GM19468 (cell line): ENCODE results near the gene CHST10.
A peak's percentile ranks its signal among the peaks of the same experiment; 100 is the strongest.
"Not testable (repeated sequence)": the region's sequence is repeated elsewhere in the genome, so short reads cannot be mapped to it uniquely, and the experiment has no call there.

Experiments used
- ATAC-seq: cut with Tn5 transposase; IDR thresholded peaks from one replicate; pipeline ENCODE4 v1.9.1; 2021; ENCODE audit warnings: mild to moderate bottlenecking, moderate library complexity, moderate number of reproducible peaks; ENCODE audit not compliant: unreplicated experiment; ENCODE audit errors: extremely low read depth

CHST10 gene

DNA sequence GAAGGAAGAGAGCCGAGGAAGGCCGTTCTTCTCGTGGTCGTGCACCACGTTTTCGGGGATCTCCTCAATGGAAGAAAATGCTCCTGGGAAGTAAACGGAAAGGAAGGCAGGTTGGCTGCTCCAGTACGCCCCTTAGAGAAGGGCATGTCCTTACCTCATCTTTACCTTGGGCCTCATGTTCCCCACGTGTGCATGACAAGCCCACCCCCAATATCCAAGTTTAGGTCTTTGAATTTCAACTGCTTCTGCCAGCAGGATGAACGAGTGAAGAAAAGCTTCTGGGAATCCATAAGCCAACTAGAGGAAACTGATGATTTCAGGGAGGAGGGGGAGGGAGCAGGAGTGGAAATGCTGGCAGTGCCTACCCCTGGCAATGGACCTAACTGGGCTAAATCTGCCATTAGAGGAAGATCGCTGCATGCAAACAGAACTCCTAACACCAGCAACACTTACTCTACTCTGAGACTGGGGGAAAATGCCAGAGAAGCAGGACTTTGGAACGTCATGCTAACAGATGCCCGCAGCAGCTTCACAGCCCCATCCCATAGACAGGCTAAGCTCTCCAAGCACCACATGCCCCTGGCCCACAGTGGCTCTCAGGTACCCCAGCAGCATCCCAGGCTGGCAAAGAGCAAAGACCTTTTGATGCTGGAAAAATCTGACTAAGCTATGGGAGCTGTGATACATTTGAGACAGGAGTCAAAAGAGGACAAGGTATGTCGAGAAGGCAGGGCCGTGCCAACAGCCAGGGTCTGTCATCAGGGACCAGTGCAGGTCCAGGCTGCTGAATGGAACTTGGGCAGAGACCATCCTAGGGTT, 21.7 kb downstream of the CHST10 start:
- ATAC-seq, result no peak

DNA sequence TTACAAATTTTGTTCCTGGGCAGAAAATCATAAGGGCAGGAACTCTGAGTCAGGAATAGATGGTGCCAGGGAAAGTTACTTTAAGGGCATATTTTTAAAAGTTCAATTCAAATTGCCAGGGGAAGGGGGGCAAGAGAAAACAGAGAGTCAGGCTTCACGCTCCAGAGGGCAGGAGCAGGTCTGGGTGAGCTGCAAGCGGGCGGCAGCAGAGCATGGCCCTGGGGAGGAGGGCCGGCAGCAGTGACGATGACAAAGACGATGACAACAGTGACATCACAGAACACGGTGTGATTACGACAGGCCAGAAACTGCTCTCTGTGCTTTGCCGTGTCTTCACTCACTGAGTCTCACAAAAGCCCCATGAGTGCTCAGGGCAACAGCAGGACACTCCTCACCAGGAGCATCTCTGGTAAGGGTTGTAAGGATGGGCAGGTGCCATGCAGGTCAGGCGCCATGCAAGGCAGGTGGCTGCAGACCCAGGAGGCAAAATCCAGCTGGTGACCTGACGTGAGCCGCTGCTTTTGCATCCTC, 23.3 kb downstream of the CHST10 start:
- no peak for ATAC-seq

GRCh38 chr2:100393362-100393761, 24.1 kb downstream of the CHST10 start:
- no peak for ATAC-seq

DNA sequence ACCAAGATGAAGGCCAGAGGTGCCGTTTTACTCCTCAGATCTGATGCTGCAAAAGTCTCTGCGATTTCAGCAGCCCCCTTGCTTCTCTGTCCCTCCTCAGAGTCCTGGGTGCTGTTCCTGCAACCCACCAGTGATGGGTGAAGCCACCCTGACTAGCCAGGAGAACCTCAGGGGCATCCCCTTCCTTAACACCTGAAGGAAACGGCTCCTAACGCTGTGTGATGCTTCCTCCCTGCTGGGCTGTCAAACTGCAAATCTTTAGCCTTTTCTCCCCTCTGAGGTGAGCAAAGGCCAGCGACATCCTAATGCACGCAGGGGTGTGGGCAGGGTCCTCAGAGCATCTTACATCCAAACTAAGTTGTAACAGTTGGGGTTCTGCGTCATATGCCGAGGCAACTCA, 24.8 kb downstream of the CHST10 start:
- ATAC-seq, result no peak

DNA sequence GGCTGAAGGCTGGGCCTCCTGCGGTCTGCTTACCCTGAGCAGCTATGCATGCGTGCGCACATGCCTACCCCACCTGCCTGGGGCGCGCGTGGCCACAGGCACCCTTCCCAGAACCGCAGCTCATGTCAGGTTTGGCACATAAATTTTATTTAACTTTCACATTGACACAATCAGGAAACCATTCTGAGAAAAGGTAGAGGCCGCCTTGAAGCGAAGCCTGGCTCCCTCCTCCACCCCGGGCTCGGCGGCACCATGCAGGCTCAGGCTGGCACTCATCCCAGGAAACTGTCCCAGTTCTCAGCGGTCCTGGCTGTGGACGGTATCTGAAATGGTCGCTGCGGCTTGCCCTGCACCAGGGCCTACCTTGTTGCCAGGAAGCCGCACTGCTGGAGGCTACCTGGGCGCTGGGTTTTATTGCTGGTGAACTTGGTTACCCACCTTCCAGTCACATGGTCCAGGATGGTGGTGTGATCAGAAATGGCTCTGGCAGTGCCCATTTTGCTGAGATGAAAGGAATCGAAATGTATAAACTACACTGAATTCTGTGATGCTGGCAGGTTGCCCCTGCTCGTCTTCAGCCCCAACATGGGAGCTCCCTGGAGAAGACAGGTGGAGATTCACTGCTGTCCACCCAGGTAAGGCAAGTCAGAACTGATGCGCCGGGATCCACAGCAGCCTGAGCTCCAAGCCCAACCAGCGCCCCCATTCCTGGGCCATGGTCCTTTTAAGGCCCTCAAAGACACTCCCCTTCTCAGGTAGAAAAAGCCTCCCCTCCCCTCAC, 25.5 kb downstream of the CHST10 start:
- ATAC-seq, result no peak

DNA sequence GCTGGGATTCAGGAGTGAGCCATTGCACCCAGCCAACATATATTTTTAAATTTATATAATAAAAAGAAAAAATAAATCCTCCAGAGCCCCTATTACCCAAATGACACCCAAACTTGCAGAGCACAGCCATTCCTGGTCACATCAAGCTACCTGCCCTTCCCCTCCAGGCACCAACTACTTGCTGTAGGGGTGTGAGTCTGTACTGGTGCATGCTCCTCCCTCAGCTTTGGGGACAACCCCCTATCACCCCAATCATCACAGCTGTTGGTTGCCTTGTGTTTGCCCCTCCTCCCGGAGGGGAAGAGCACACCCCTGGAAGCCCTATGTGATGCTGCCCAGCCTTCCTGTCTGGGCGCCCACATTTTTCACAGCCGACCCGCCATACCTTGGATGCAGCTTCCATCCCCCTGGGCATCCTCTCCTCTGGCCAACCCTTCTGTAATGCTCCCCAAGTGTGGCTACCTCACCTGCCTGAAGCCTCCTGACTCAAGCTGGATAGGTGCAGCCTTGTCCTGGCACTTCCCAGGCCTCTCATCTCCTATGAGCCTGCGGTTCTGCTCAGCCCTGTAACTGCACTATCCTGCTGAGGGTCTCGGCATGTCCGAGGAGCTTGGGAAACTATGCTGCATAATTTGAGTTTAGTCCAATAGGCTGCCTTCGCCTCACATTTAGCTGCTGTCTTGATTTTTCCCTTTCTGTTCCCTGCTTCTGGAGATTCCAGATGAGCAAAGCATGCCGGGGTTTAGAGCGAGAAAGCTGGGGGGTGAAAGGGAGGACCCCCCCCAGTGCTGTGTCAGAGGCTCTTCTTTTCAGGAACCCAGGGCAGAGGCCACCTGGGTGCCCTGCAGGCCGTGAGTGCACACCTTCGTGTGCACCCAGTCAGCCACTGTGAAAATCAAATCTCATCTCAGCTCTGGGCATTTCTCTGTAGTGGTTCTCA, 27.2 kb downstream of the CHST10 start:
- no peak for ATAC-seq

DNA sequence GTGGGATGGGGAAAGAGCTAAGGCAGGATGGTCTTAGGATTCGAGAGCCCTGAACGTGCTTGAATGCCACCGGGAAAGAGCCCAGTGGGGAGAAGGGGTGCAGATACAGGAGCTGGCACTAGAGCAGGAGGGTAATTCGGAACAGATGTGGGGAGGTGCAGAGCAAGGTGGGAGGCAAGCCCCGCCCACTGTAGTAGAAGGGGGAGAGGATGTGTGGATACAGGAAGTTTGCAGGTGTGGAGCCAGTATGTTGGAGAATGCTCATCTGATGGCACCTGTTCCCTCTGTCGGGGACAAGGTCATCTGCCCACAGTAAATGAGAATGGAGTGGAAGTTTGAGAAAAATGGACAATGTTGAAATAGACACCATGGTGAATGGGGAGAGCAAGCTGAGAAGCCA, 28.8 kb downstream of the CHST10 start:
- ATAC-seq, result no peak

- no peak for ATAC-seq
Observed at GRCh38 chr2:100383954-100384353, 33.5 kb downstream of the CHST10 start.

- no peak for ATAC-seq
Observed at GRCh38 chr2:100383306-100383705, 34.2 kb downstream of the CHST10 start.

DNA sequence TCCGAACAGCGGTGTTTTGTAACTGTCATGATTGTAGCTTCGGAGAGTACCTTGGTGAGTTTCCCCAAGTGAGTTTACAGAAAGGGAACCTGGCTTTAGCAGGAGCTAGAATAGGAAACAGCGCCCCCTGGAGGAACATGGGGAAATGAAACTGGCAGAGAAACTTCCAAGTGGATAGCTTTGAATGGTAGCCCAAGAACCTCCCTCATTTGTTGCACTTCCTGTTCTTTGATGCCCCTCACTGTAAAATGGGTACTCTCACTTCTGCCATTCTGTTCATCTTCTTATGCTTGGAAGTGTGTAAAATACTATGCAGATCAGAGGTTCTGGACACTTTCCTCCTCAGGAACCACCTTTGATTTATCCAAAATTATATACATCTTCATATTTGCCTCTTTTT, 36.2 kb downstream of the CHST10 start:
- peak; percentile 58 for ATAC-seq

GRCh38 chr2:100380681-100381080, 36.8 kb downstream of the CHST10 start:
- no peak for ATAC-seq

GRCh38 chr2:100376836-100377235, 40.6 kb downstream of the CHST10 start:
- ATAC-seq, result no peak

DNA sequence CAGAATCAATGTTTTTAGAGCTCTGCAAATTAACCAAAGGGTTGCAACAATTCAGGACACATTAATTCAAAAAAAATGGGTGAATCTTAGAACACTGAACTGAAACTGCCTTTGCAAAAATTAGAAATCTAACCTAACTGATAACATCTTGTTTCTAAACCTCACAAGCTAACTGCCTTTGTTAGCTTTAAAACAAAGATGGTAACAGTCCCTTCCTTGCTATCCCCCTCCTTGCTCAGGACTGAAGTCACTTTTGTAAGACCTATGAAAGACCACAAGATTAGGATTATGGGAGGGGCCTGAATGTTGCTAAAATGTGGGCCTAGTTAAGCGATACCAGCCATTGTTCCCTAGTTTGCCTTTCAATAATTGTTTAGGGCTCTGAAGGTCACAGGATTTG, 50.3 kb downstream of the CHST10 start:
- ATAC-seq, result no peak

- no peak for ATAC-seq
Observed at GRCh38 chr2:100365434-100365833, 52.0 kb downstream of the CHST10 start.

- not testable (repeated sequence) for ATAC-seq
Observed at GRCh38 chr2:100362269-100362668, 55.2 kb downstream of the CHST10 start.

DNA sequence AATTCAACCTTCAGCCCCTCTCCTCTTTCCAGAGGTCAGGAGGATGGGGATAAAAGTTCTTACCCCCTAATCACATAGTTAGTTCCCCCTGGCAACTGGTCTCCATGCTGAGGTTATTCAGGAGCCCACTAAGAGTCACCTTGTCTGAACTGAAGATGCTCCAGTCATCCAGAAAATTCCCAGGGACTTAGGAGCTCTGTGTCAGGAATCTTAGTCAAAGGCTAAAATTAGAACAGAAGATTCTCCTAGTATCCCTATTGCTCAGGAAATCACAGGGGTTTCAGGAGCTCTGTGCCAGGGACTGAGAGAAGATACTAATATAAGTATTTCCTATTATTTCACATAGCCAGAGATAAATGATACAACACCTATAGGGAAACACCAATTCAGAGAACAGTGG, 57.9 kb downstream of the CHST10 start:
- no peak for ATAC-seq

DNA sequence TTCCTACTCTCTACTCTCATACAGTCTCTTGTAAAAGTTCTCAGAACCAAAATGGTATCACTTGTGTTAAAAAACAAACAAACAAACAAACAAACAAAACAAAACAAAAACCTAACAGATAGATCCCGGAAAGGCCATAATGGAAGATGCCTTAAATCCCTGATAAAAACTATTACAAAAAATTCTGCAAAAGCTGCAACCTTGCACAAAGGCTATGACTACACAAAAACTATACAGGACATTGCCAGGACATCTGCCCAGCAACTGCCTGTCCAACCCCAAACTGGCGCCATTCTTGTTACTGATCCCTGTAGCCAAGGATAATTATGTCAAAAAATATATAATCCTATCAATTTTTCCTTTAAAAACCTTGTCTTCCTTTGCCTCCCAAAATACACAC, 58.9 kb downstream of the CHST10 start:
- ATAC-seq, result no peak

GRCh38 chr2:100352521-100352920, 64.9 kb downstream of the CHST10 start:
- no peak for ATAC-seq

GRCh38 chr2:100350661-100351185, 66.7 kb downstream of the CHST10 start:
- no peak for ATAC-seq

DNA sequence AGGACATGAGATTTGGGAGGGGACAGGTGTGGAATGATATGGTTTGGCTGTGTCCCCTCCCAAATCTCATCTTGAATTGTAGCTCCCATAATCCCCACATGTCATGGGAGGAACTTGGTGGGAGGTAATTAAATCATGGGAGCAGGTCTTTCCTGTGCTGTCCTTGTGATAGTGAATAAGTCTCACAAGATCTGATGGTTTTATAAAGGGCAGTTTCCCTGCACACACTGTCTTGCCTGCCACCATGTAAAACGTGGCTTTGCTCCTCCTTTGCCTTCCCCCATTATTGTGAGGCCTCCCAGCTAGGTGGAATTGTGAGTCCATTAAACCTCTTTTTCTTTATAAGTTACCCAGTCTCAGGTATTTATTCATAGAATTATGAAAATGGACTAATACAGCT, 72.3 kb downstream of the CHST10 start:
- ATAC-seq, result not testable (repeated sequence)
